WTC11 (cell line): ENCODE results near the gene MRPL19.

Source experiments
- ATF3 ChIP-seq: sonication (generic); formaldehyde crosslinking; conservative IDR thresholded peaks from 2 replicates; pipeline ENCODE4 v1.8.1; 2022; ENCODE audit warnings: mild to moderate bottlenecking, missing genetic modification reagents
- CTCF ChIP-seq: fragments of 200-600 bp; IDR thresholded peaks from 2 replicates; pipeline ENCODE4 v1.8.0; 2022; ENCODE audit warnings: antibody characterized with exemption
- NR1H2 ChIP-seq: sonication (generic); formaldehyde crosslinking; IDR thresholded peaks from 2 replicates; pipeline ENCODE4 v1.9.0; 2021; ENCODE audit warnings: mild to moderate bottlenecking, moderate library complexity, missing genetic modification reagents
- ZNF396 ChIP-seq: fragments of 250-450 bp; sonication (Bioruptor Pico); IDR thresholded peaks from 2 replicates; pipeline ENCODE4 v1.8.0; 2021; ENCODE audit warnings: mild to moderate bottlenecking, moderate library complexity, borderline replicate concordance

GRCh38 chr2:75728614-75729419 is 82.2 kb downstream of the MRPL19 start:
- TF ChIP-seq CTCF: no peak
- no peak for TF ChIP-seq ATF3 (CRISPR knock-in tag)
- no peak for TF ChIP-seq NR1H2 (CRISPR knock-in tag)
- TF ChIP-seq ZNF396 (CRISPR knock-in tag): no peak
